Ecto neural progenitor cell (in vitro differentiated cells): Measurements from ENCODE around the gene ZMYND8.
"Not testable (repeated sequence)": the region's sequence is repeated elsewhere in the genome, so short reads cannot be mapped to it uniquely, and the experiment has no call there.

ENCODE experiments used
- DNase-seq: peaks from one replicate; pipeline ENCODE4 v3.0.0-alpha.2; 2018; ENCODE audit warnings: low spot score

Gene ZMYND8

DNA sequence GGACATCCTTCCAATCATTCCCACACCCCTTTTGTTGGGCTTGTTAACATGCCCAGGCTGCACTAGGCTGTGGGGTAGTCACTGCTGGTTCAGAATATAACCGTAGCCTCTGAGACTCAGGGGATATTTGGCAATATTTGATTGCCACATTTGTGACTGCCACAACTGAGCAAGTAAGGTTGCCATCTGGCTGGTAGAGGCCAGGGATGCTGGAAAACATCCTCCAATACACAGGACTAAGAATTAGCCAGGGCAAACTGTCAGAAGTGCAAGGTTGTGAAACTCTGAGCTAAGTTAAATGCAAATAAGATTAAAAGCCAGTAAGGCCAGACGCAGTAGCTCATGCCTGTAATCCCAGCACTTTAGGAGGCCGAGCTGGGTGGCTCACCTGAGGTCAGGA lies 112.0 kb downstream of the ZMYND8 start:
- DNase-seq: no peak

DNA sequence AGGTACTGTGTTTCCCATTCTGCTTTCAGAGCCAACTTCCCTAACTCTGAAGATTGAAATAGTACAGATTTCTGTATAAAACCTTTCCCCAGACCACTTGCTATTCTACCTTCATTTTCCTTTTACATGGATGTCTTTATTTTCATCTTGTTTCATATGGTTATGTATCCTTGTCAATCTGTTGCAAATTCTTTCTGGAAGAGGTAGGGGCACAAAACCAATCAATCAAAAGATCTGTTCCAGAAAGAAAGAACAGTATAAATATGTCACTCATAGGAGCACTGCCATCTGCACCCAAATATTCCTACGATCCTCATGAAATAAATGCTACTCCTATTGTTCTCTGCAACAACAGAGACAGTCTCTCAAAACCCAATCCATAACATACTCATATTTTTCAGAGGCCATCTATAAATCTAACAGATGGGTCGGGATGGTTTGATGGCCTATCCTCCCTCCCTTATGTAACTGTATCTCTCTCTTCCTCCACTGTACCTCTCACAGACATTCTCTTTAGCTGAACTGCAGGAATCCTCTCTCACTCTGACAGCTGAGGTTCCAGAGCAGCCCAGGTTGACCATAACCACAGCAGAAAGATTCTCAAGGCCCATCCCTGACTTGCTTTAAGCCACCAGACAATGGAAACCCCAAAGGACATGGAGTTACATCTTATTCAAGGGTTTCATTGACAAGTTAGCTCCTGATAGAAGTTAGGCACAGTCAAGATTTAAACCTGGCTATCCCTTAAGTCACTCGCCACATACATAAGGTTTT lies 112.8 kb downstream of the ZMYND8 start:
- no peak for DNase-seq

DNA sequence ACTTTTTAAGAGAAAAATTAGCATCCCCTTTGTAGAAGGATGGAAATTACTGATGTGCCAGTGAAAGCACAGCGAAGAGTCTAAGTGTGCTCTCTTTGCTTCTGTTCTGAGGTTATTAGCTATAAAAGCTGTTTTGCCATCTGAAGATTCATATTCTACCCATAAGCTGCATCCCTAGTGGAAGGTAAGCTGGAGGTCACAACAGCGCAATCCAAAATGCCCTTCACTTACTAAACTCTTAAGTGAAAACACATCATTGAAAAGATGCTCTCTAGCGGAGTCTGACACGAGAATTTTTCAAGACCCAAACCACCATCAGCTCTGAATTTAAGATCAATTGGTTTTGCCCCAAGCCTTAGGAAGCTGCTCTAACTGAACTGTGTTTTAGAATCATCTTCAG lies 113.5 kb downstream of the ZMYND8 start:
- no peak for DNase-seq

DNA sequence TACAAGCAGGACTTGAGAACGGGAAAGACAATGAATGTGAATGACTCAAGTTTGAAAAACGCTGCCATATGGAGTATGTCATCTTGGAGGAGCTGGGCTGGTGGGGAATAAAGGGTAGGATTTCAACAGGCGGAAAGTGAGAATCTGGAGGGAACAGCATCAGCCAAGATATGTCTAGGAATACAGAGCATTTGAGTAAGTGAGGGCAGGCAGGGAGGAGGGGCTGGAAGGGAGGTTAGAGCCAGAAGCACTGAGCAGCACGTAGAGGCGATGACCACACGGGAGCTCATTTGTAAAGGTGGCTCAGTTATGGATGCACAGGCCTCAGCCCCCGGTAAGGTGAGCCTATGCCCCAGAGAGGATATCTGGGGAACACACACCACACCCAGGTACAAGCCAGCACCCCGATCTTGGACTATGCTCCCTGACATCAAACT lies 115.1 kb downstream of the ZMYND8 start:
- no peak for DNase-seq

DNA sequence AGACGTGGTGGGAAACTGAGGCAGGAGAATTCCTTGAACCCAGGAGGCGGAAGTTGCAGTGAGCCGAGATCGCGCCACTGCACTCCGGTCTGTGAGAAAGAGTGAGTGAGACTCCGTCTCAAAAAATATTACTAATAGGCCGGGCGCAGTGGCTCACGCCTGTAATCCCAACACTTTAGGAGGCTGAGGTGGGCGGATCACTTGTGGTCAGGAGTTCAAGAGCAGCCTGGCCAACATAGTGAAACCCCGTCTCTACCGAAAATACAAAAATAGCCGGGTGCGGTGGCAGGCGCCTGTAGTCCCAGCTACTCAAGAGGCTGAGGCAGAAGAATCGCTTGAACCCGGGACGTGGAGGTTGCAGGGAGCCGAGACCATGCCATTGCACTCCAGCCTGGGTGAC lies 116.4 kb downstream of the ZMYND8 start:
- not testable (repeated sequence) for DNase-seq

DNA sequence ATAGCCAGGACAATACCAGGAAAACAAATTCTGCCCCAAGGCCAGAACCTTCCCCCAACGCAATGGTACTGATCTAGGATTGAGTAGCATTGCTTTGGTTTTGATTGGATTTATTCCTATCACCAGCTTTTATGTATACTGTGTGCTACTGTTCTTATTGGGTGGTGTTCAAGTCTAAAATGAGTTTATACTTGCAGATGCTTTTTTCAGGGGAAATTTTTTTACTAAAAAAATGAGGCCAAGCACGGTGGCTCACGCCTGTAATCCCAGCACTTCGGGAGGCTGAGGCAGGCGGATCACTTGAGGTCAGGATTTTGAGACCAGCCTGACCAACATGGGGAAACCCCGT lies 116.8 kb downstream of the ZMYND8 start:
- no peak for DNase-seq

DNA sequence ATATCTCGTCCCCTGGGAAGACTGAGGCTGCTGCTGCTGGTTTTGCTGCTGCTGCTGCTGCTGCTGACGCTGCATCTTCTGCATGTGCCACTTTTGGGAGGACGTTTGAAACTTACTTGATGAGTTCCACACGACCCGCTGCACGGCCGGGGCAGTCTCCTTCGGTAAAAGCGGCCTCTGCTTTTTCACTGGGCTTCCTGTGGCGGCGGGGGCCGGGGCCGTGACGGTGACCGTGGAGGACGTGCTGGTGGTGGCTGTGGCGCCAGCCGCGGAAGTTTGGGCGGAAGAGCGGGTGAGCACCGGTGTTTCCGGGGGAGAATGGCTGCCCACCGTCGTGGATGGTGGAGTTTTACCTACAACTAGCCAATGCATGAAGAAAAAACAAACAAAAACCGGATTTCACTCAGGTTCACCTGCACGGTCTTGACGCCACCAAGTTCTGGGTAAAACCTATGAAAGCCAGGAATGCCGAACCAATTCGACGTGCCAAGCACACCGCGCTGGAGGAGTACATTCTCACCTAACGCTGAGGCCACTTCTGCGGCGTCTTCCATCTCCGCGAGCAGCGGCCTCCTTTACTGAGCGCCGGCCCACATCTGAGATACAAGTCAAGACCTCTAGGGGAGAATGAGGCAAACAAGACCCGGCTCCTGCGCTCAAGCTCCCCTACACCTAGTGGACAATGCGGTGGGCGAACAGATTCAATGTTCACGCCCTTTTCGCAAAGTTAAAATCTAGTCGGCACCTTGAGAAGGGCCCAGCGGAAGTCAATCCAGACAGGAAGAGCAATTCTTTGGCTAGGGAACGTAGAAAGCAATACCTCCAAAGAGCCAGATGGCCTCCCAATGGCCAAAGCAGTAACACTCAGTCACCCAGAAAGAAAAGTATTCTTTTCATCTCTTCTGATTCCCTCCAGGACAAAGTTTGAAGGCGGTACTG lies 117.5 kb downstream of the ZMYND8 start:
- no peak for DNase-seq

DNA sequence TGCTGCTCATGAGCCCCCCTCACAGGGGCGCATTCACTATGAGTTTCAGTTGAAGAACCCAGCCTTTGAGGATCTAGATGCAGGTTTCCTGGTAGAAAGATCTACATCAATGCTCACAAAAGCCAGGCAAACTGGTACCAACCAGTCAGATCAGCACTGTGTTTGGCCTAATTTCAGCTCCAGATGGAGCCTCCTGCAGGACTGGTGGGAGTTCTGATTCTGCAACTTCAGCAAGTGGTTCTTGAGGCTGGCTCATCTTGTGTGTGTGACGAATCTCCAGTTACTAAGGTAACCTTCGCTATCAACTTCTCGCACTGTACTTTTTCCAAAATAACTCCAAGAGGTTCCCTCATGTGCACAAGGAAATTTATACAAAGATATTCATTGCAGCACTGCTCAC lies 118.8 kb downstream of the ZMYND8 start:
- no peak for DNase-seq

DNA sequence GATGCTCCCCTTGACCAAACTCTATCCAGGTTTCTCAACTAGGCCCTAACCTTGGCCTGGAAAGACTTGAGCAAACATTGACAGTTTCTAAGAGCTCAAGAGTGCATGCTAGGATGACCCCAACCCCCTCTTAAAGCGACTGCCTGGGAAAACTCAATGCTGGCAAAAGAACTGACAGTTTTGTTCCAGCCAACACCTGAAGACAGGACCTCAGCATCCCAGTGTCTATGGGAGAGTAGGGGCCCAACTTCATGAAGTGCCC lies 119.9 kb downstream of the ZMYND8 start:
- no peak for DNase-seq

DNA sequence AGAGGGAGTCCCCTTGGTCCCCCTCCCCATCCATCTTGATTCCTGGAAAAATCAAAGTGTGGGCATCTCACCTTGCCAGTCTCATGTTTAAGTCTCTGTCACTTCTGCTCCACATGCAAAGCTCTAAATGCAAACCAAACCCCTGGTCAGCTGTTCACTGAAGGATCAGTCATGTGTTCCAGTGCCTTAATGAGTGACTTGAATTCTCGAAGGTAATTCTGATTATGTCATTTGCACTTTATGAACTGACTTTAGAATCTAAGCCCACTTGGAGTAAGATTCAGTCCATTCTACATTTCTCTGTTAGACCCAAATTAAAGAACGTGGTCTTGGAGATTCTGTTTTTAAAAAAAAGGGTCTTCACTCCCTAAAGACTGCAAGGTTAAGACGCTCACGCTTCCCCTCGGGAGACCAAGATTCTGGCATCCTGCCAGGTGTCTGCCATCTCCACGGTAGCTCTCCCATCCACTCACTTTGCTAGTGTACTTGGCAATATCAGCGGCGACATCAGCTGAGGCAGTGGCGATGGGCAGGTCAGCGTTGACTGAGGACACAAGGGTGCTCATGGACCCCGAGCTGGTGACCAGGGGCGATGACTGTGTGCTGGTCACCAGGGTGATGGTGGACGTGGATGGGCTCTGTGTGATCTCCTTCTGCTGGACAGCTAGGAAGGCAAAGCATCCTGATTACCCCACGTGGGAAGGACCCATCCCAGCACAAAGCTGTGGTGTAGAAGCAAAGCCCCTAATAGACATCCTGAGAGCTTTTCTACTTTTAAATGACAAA lies 120.5 kb downstream of the ZMYND8 start:
- DNase-seq: no peak

DNA sequence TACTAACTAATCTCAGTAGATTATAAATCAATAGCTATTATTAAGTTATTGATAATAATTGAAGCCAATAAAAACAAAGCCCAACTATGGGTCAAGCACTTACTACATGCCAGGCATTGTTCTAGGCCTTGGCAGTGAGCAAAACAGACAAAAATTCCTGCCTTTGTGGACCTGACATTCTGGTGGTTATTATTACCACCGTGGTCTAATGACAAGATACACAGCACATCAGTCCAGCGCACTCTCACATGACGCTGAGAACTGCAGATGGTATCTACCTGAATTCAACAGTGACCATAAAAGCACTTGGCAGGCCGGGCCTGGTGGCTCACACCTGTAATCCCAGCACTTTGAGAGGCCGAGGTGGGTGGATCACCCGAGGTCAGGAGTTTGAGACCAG lies 121.4 kb downstream of the ZMYND8 start:
- no peak for DNase-seq

DNA sequence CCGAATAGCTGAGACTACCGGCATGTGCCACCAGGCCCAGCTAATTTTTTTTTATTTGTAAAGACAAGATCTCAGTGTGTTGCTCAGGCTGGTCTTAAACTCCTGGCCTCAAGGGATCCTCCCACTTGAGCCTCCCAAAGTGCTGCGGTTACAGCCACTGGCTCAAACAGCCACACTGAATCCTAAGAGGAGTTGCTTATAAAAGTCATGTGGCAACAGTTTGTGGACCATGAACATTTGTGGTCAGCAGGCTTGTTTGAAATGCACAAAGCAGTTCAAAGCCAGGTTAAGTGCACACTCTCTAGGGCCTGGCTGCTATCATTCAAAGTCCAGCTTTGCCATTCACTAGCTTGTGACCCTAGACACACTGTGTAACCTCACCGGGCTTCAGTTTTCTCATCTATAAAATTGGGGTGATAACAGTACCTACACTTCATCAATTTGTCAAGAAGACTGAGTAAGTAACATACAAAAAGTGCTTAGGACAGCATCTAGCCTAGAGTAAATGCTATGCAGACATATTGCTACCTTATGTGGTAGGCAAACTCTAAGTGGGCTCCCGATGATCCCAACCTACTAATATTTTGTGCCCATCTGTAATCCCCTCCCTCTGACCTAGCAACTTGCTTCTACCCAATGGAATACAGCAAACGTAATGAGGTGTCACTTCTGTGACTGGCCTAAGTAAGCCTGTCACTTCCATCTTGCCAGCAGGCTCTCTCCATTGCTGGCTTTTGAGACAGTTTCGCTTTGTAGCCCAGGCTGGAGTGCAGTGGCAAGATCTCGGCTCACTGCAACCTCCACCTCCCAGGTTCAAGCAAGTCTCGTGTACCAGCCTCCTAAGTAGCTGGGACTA lies 122.9 kb downstream of the ZMYND8 start:
- DNase-seq: no peak

DNA sequence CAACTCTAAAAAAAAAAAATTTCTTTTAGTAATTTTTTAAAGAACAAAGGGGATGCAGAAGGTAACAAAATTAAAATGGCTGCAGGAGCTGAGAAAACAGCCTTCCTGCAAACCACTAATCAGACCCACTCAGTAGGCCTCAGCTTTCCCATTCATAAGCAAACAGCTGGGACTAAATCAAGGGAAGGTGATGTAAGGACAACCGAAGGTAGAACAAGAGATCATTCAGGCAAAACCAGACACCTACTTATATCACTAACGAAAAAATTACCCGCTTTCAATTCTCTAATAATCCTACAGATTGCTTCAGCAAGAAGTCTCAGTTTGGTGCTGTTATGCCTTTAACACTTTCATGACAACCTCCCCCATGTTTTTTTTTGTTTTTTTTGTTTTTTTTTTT lies 124.0 kb downstream of the ZMYND8 start:
- no peak for DNase-seq

DNA sequence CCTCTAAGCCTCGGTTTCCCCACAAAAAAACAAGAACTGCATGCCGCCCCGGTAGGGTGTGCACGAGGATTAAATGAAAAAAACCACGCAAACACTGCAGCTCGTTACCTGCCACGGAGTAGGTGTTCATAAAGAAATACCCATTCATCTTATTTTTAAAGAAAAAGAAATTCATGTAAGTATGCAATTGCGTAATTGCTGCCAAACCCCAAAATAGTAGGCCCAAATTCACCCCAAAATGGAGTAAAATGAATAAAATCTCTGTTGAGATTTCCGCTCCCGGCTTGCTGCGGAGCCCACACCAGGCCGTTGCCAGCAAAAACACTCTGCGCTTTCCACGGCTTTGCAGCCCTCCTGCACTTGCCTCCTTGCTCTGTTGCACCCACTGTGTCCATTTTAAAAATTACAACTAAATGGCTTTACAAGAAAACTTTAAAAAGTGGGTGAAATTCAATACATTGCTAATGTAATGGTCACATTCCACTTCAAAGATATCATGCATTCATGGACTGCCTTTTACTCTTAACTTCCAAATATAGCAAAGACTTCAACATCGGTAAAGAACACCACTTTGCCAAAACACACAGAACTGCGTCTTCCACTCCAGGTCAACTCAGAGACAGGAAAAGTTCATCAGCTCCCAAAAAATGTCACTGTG lies 125.0 kb downstream of the ZMYND8 start:
- no peak for DNase-seq

DNA sequence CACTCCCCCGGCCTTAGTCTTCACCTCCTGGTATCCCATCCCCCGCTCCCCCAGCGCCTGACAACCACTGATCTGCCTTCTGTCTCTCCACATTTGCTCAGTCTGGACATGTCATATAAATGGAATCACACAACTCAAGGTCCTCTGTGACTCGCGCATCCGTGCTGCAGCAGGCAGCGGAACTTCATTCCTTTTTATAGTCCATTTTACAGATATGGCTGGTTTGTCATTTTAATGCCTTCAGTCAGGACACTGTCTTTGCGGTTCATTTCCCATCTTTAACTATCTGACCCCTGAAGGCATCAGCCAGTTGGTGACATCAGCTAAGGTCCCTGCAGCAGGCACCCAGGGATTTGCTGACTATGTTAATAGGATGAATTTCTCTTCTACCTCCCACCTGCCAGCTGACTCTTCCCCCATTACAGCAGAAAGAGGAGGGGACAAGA lies 125.7 kb downstream of the ZMYND8 start:
- DNase-seq: no peak

DNA sequence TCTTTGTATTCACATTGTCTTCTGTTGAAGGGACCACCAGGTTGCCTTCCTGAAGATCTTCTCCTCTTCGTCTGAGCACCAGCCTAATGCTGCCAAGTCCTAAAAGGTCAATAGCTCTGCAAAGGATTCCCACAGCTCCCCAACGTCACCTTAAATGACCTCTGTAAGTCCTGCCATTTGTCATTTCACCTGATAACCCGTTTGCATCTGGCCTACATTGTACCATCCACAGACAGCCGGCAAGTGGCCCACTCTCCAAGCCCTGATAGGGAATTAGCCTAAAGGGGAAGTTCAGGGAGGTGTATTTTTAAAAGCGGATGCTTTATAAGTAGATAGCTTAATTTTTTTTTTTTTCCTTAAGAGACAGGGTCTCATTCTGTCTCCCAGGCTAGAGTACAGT lies 127.8 kb downstream of the ZMYND8 start:
- DNase-seq: no peak

DNA sequence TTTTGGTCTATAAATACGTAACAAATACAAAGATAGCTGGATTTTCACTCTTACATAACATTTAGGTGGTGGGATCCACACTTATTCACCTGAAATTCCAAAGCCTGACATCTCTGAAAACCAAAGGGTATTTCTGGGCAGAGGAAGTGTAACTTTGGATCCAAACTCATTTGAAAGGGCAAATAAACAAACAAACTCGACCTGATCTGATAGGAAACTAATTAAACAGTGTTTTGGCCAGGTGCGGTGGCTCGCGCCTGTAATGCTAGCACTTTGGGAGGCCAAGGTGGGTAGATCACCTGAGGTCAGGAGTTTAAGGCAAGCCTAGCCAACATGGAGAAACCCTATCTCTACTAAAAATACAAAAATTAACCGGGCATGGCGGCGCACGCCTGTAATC lies 128.9 kb downstream of the ZMYND8 start:
- no peak for DNase-seq

DNA sequence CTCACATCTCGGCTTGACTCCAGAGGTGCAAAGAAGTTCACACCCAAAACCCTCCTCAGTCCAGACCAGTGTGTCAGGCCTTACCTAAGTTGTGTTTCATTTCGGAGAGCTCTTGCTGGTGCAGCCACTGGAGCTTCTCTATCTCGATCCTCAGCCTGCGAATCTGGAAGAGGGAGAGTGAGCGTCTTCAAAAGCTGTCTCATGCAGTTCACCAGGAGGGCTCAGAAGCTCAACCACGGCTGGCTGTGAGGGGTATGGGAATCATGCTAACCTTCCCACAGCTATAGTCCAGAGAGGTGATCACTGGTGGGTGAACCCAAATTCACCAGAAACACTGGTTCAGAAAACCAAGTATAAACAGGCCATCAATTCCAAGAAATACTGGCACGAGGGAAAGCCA lies 129.4 kb downstream of the ZMYND8 start:
- no peak for DNase-seq

DNA sequence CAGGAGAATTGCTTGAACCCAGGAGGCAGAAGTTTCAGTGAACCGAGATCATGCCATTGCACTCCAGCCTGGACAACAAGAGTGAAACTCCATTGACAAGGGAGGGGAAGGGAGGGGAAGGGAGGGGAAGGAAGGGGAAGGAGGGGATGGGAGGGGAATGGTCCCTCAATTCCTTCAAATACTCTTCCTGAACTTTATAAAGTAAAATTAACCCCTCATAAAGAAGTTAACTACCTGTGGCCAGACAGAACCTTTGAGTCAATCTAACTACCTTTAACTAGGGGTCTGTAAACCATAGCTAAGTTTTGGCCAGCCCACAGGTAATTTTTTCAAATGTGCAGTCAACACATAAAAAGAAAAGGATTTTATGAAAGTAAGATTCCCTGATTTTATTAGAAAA lies 131.0 kb downstream of the ZMYND8 start:
- no peak for DNase-seq

DNA sequence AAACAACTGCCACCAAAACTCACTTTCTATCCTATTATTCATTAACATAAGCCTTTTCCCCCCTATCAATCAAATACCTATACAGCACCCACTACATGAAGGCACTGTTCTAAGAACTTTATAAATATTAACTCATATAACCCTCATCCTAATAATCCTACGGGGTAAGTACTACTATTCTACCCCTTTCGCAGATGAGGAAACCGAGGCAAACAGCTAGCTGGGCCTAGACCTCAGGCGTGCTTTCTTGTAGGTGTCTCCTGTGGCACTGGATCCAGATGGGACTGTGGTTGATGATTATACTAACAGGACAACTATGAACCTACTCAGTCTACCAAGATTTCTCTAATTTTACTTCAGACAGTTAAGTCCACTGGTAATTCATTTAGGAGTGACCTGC lies 131.6 kb downstream of the ZMYND8 start:
- no peak for DNase-seq

DNA sequence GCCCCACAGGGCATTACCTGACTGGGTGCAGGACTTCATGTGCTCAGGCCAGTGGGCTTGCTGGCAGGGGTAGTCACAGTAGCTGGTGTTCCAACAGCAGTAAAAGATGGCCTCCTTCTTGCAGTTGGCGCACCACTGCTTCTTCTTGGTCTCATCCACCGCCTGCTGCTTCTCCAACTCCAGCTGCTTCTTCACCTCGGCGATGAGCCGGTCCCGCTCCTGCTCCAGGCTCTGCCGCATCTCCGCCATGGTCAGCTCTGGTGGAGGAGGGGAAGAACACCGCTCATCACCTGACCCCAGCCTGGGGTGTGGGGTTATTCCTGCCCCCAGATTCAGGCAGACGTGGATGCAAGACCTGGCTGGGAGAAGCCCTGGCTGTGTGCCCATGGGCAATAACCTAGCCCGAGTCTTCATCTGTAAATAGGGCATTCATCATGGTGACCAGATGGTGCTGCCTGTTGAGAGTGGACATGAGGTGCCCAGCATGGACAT lies 132.2 kb downstream of the ZMYND8 start:
- no peak for DNase-seq
